HepG2 (cell line): ENCODE measurements around the gene CCT3. TPM values are rescaled to one million over a fixed set of nuclear protein-coding genes. Genes with fewer than 3 reads are reported as not detected.
A peak's percentile ranks its signal among the peaks of the same experiment; 100 is the strongest.

Source experiments
- ARNT ChIP-seq: fragments of 450-650 bp; IDR thresholded peaks from 2 replicates; pipeline ENCODE4 v1.6.1; 2017
- BRCA1 ChIP-seq: sonication (generic); formaldehyde crosslinking; IDR thresholded peaks from 2 replicates; pipeline ENCODE4 v1.4.0; 2020; ENCODE audit warnings: missing genetic modification reagents
- FLYWCH1 ChIP-seq: sonication (generic); formaldehyde crosslinking; IDR thresholded peaks from 2 replicates; pipeline ENCODE4 v1.8.1; 2023; ENCODE audit warnings: mild to moderate bottlenecking, missing genetic modification reagents
- FOSL1 ChIP-seq: sonication (generic); formaldehyde crosslinking; IDR thresholded peaks from 2 replicates; pipeline ENCODE4 v1.9.0; 2021; ENCODE audit warnings: missing genetic modification reagents, borderline replicate concordance
- FOXA3 ChIP-seq: IDR thresholded peaks from 2 replicates; pipeline ENCODE4 v1.6.1; 2016; ENCODE audit warnings: missing genetic modification reagents, missing compliant biosample characterization
- GATAD2A ChIP-seq: IDR thresholded peaks from 2 replicates; pipeline ENCODE4 v1.6.1; 2016
- GTF3A ChIP-seq: sonication (generic); formaldehyde crosslinking; conservative IDR thresholded peaks from 2 replicates; pipeline ENCODE4 v1.4.0; 2020; ENCODE audit warnings: mild to moderate bottlenecking, missing genetic modification reagents
- MIER2 ChIP-seq: IDR thresholded peaks from 2 replicates; pipeline ENCODE4 v1.6.1; 2016; ENCODE audit warnings: missing biosample characterization, missing genetic modification reagents
- NFIB ChIP-seq: sonication (generic); formaldehyde crosslinking; IDR thresholded peaks from 2 replicates; pipeline ENCODE4 v1.9.0; 2021; ENCODE audit warnings: missing genetic modification reagents, mild to moderate bottlenecking, borderline replicate concordance
- RERE ChIP-seq: IDR thresholded peaks from 2 replicates; pipeline ENCODE4 v1.6.1; 2016; ENCODE audit warnings: low read depth, missing genetic modification reagents, missing compliant biosample characterization
- ZBTB43 ChIP-seq: sonication (generic); formaldehyde crosslinking; conservative IDR thresholded peaks from 2 replicates; pipeline ENCODE4 v1.4.0; 2020; ENCODE audit warnings: missing genetic modification reagents
- ZBTB49 ChIP-seq: sonication (generic); formaldehyde crosslinking; IDR thresholded peaks from 2 replicates; pipeline ENCODE4 v1.4.0; 2020; ENCODE audit warnings: missing genetic modification reagents, borderline replicate concordance
- ZNF292 ChIP-seq: sonication (generic); formaldehyde crosslinking; IDR thresholded peaks from 2 replicates; pipeline ENCODE4 v1.8.1; 2022; ENCODE audit warnings: mild to moderate bottlenecking, low read depth, missing genetic modification reagents, borderline replicate concordance
- ZNF546 ChIP-seq: sonication (generic); formaldehyde crosslinking; conservative IDR thresholded peaks from 2 replicates; pipeline ENCODE4 v1.8.1; 2023; ENCODE audit warnings: mild to moderate bottlenecking, missing genetic modification reagents
- ZNF605 ChIP-seq: sonication (generic); formaldehyde crosslinking; IDR thresholded peaks from 2 replicates; pipeline ENCODE4 v1.8.0; 2022; ENCODE audit warnings: mild to moderate bottlenecking, missing genetic modification reagents
- ZSCAN31 ChIP-seq: sonication (generic); formaldehyde crosslinking; IDR thresholded peaks from 2 replicates; pipeline ENCODE4 v1.5.0; 2020; ENCODE audit warnings: low read depth, mild to moderate bottlenecking, missing genetic modification reagents
- polyA plus RNA-seq, 8 experiments: library from polyadenylated mRNA; depleted of rRNA in 3 of 8; stranded (reverse) in 7 of 8; unstranded in 1 of 8; fragments of >200 nt; fragmentation: Illumina TruSeq in 4 of 8; extraction: Trizol in 4 of 8; gene quantifications; 2 replicates each; pipeline versions ENCODE4 v1.2.1 to v1.2.3, GENCODE V29; 2011 to 2016; ENCODE audit warnings: low read depth in 4 of 8, missing spikeins in 1 of 8, mixed read lengths in 1 of 8; ENCODE audit not compliant: insufficient read depth in 1 of 8
- total RNA-seq, 5 experiments: library from RNA; depleted of rRNA; stranded (reverse); fragments of >200 nt; fragmentation: Illumina TruSeq; extraction: Trizol; gene quantifications; 2 replicates each; pipeline ENCODE4 v1.2.3, GENCODE V29; 2016; ENCODE audit warnings: low read depth in 1 of 5

CCT3 gene
- total and polyA plus RNA-seq, 2 of the 13 experiments (the other 11 are each of a cell fraction or from before 2014, with no cell fraction given) = 319 to 615 TPM

- TF ChIP-seq ZBTB49 (CRISPR knock-in tag) = no peak
- no peak for TF ChIP-seq FOSL1 (CRISPR knock-in tag)
- peak; percentile 64; the same call in 1 of the 2 replicates for TF ChIP-seq BRCA1 (CRISPR knock-in tag)
- TF ChIP-seq ARNT = no peak
- TF ChIP-seq FOXA3 = peak; percentile 56
- TF ChIP-seq ZNF292 (CRISPR knock-in tag) = 0 out of 2 replicates have a peak, but pooled peaks have one; percentile 26
- peak; percentile 78; the same call in 1 of the 2 replicates for TF ChIP-seq ZNF605
- TF ChIP-seq ZNF546 (CRISPR knock-in tag) = peak; percentile 64
- TF ChIP-seq ZBTB43 (CRISPR knock-in tag) = 0 out of 2 replicates have a peak, but pooled peaks have one; percentile 65
- TF ChIP-seq GTF3A (CRISPR knock-in tag) = no peak
- TF ChIP-seq MIER2 = 0 out of 2 replicates have a peak, but pooled peaks have one; percentile 26
- peak; percentile 42; the same call in 1 of the 2 replicates for TF ChIP-seq ZSCAN31
- peak; percentile 85 for TF ChIP-seq GATAD2A (CRISPR knock-in tag)
- TF ChIP-seq NFIB (CRISPR knock-in tag) = no peak
- 0 out of 2 replicates have a peak, but pooled peaks have one; percentile 60 for TF ChIP-seq RERE
- TF ChIP-seq FLYWCH1 = no peak
Observed at GRCh38 chr1:156291226-156292061, 46.6 kb downstream of the CCT3 start (continued).
